GM12878 (cell line): Measurements from ENCODE around the gene THADA. TPM values are rescaled to one million over a fixed set of nuclear protein-coding genes. Genes with fewer than 3 reads are reported as not detected.

Experiments
- BRCA1 ChIP-seq: IDR thresholded peaks from 2 replicates; pipeline ENCODE4 v1.6.1; 2011; ENCODE audit warnings: low read depth, low read length, improper control_type of control experiment
- PAX5 ChIP-seq: IDR thresholded peaks from 2 replicates; pipeline ENCODE4 v1.6.1; 2011; ENCODE audit warnings: low read depth, low read length, borderline replicate concordance
- RELA ChIP-seq: fragments of 450-650 bp; IDR thresholded peaks from 2 replicates; pipeline ENCODE4 v1.8.0; 2014; ENCODE audit warnings: borderline replicate concordance; ENCODE audit not compliant: partially characterized antibody
- TBL1XR1 ChIP-seq: IDR thresholded peaks from 2 replicates; pipeline ENCODE4 v1.6.1; 2012; ENCODE audit warnings: low read depth, low read length, improper control_type of control experiment
- polyA plus RNA-seq, 11 experiments: library from polyadenylated mRNA; depleted of rRNA in 4 of 11; unstranded in 6 of 11; stranded (reverse) in 5 of 11; fragments of >200 nt; fragmentation: Nextera tagmentation in 4 of 11; fragmentation: Illumina TruSeq in 1 of 11; extraction: Ambion mirVana in 4 of 11; extraction: Trizol in 1 of 11; gene quantifications; 1 replicate in 1 of 11; 2 replicates in 10 of 11; pipeline versions ENCODE4 v1.2.1 to v1.2.3, GENCODE V29; 2011 to 2016; ENCODE audit warnings: inconsistent platforms in 2 of 11, missing spikeins in 2 of 11, low read depth in 1 of 11
- small RNA-seq: library from RNA; depleted of rRNA; stranded (forward); fragments of <200 nt; gene quantifications from one replicate; pipeline ENCODE3, GENCODE V24; 2014
- total RNA-seq, 4 experiments: library from RNA; depleted of rRNA in 3 of 4; stranded (reverse); fragments of >200 nt in 3 of 4; fragmentation: Illumina TruSeq in 1 of 4; extraction: Trizol in 1 of 4; gene quantifications; 2 replicates each; pipeline versions ENCODE4 v1.2.1 to v1.2.3, GENCODE V29; 2013 to 2021
- TF ChIP-seq, protein P1 (sequence below): fragments of 450-650 bp; IDR thresholded peaks from 2 replicates; pipeline ENCODE4 v1.6.1; 2017; ENCODE audit warnings: mild to moderate bottlenecking, moderate library complexity

Gene THADA
- total and polyA plus RNA-seq, 10 of the 15 experiments (the other 5 are each of a cell fraction or from before 2014, with no cell fraction given), result 14.6 to 33.2 (median 23.2) TPM

DNA sequence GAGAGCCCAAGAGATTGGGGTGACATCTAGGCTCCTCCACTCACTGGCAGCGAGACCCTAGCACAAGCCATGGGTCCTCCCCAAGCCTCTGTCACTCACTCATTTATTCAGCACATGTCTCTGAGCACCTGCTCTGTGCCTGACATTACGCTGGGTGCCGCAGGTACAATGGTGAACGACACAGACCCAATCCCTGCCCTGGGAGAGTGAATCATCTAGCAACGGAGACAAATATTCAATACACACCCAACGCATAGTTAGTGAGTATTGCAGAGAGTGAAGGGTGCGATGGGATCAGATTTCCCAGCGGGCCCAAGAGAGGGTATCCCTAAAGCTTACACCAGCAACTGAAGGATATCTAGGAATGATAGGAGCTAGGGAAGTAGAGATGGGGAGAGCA, 414.9 kb downstream of the THADA start (continued):
- TF ChIP-seq, protein P1, sequence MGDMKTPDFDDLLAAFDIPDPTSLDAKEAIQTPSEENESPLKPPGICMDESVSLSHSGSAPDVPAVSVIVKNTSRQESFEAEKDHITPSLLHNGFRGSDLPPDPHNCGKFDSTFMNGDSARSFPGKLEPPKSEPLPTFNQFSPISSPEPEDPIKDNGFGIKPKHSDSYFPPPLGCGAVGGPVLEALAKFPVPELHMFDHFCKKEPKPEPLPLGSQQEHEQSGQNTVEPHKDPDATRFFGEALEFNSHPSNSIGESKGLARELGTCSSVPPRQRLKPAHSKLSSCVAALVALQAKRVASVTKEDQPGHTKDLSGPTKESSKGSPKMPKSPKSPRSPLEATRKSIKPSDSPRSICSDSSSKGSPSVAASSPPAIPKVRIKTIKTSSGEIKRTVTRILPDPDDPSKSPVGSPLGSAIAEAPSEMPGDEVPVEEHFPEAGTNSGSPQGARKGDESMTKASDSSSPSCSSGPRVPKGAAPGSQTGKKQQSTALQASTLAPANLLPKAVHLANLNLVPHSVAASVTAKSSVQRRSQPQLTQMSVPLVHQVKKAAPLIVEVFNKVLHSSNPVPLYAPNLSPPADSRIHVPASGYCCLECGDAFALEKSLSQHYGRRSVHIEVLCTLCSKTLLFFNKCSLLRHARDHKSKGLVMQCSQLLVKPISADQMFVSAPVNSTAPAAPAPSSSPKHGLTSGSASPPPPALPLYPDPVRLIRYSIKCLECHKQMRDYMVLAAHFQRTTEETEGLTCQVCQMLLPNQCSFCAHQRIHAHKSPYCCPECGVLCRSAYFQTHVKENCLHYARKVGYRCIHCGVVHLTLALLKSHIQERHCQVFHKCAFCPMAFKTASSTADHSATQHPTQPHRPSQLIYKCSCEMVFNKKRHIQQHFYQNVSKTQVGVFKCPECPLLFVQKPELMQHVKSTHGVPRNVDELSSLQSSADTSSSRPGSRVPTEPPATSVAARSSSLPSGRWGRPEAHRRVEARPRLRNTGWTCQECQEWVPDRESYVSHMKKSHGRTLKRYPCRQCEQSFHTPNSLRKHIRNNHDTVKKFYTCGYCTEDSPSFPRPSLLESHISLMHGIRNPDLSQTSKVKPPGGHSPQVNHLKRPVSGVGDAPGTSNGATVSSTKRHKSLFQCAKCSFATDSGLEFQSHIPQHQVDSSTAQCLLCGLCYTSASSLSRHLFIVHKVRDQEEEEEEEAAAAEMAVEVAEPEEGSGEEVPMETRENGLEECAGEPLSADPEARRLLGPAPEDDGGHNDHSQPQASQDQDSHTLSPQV, result no peak
- no peak for TF ChIP-seq TBL1XR1
- TF ChIP-seq RELA, result no peak
- TF ChIP-seq PAX5, result no peak
- TF ChIP-seq BRCA1, result no peak
- TF ChIP-seq, all 136 proteins: peak for 0

Small RNAs within 50 kb of the gene (small RNA-seq; reads per million reads assigned to genes)
- gene RF00019 (not detected), gene RN7SL531P (not detected), gene RNU6-958P (not detected)

Other genes with a start within 250 kb of the THADA start
- gene PLEKHH2, start 41.2 kb upstream of the THADA start, total RNA-seq (2014; rRNA removed), result not detected in 2 replicates
- gene PLEKHH2, start 41.2 kb upstream of the THADA start, total RNA-seq (2014; rRNA removed; fragmentation: Illumina TruSeq; extraction: Trizol), result not detected in 2 replicates
- not detected in 2 replicates for gene PLEKHH2, start 41.2 kb upstream of the THADA start, total RNA-seq (2021)
- not detected in 2 replicates for gene PLEKHH2, start 41.2 kb upstream of the THADA start, polyA plus RNA-seq (2011; rRNA removed)
- gene PLEKHH2, start 41.2 kb upstream of the THADA start, polyA plus RNA-seq (2014; fragmentation: Illumina TruSeq; extraction: Trizol), result not detected in 2 replicates
- gene PLEKHH2, start 41.2 kb upstream of the THADA start, polyA plus RNA-seq (2014; fragmentation: Nextera tagmentation; extraction: Ambion mirVana), result not detected
- not detected in 2 replicates for gene PLEKHH2, start 41.2 kb upstream of the THADA start, polyA plus RNA-seq (2014; rRNA removed)
- not detected for gene PLEKHH2, start 41.2 kb upstream of the THADA start, polyA plus RNA-seq (2016; fragmentation: Nextera tagmentation; extraction: Ambion mirVana)
- not detected in 2 replicates for gene C1GALT1C1L, start 80.4 kb upstream of the THADA start, total RNA-seq (2014; rRNA removed)
- gene C1GALT1C1L, start 80.4 kb upstream of the THADA start, total RNA-seq (2014; rRNA removed; fragmentation: Illumina TruSeq; extraction: Trizol), result not detected in 2 replicates
- gene C1GALT1C1L, start 80.4 kb upstream of the THADA start, total RNA-seq (2021), result not detected in 2 replicates
- gene C1GALT1C1L, start 80.4 kb upstream of the THADA start, polyA plus RNA-seq (2011; rRNA removed), result not detected in 2 replicates
- gene C1GALT1C1L, start 80.4 kb upstream of the THADA start, polyA plus RNA-seq (2014; fragmentation: Illumina TruSeq; extraction: Trizol), result not detected in 2 replicates
- gene C1GALT1C1L, start 80.4 kb upstream of the THADA start, polyA plus RNA-seq (2014; fragmentation: Nextera tagmentation; extraction: Ambion mirVana), result not detected
- not detected in 2 replicates for gene C1GALT1C1L, start 80.4 kb upstream of the THADA start, polyA plus RNA-seq (2014; rRNA removed)
- not detected for gene C1GALT1C1L, start 80.4 kb upstream of the THADA start, polyA plus RNA-seq (2016; fragmentation: Nextera tagmentation; extraction: Ambion mirVana)
- gene DYNC2LI1, start 178.0 kb upstream of the THADA start, total RNA-seq (2014; rRNA removed), result 13.7 and 18.0 TPM in 2 replicates
- gene DYNC2LI1, start 178.0 kb upstream of the THADA start, total RNA-seq (2014; rRNA removed; fragmentation: Illumina TruSeq; extraction: Trizol), result 17.8 and 19.2 TPM in 2 replicates
- gene DYNC2LI1, start 178.0 kb upstream of the THADA start, total RNA-seq (2021), result 9.5 and 10.9 TPM in 2 replicates
- 25.6 and 46.8 TPM in 2 replicates for gene DYNC2LI1, start 178.0 kb upstream of the THADA start, polyA plus RNA-seq (2011; rRNA removed)
- gene DYNC2LI1, start 178.0 kb upstream of the THADA start, polyA plus RNA-seq (2014; fragmentation: Illumina TruSeq; extraction: Trizol), result 20.0 and 20.5 TPM in 2 replicates
- gene DYNC2LI1, start 178.0 kb upstream of the THADA start, polyA plus RNA-seq (2014; fragmentation: Nextera tagmentation; extraction: Ambion mirVana), result 10 to 100 TPM; 27.2 to 27.3 TPM
- 12.5 and 16.0 TPM in 2 replicates for gene DYNC2LI1, start 178.0 kb upstream of the THADA start, polyA plus RNA-seq (2014; rRNA removed)
- 10 to 100 TPM; 18.6 to 20.2 TPM for gene DYNC2LI1, start 178.0 kb upstream of the THADA start, polyA plus RNA-seq (2016; fragmentation: Nextera tagmentation; extraction: Ambion mirVana)
- not detected in 2 replicates for gene ABCG5, start 242.8 kb upstream of the THADA start, total RNA-seq (2014; rRNA removed)
- not detected in 2 replicates for gene ABCG5, start 242.8 kb upstream of the THADA start, total RNA-seq (2014; rRNA removed; fragmentation: Illumina TruSeq; extraction: Trizol)
- not detected in 2 replicates for gene ABCG5, start 242.8 kb upstream of the THADA start, total RNA-seq (2021)
- not detected in 2 replicates for gene ABCG5, start 242.8 kb upstream of the THADA start, polyA plus RNA-seq (2011; rRNA removed)
- not detected in 2 replicates for gene ABCG5, start 242.8 kb upstream of the THADA start, polyA plus RNA-seq (2014; fragmentation: Illumina TruSeq; extraction: Trizol)
- gene ABCG5, start 242.8 kb upstream of the THADA start, polyA plus RNA-seq (2014; fragmentation: Nextera tagmentation; extraction: Ambion mirVana), result not detected
- gene ABCG5, start 242.8 kb upstream of the THADA start, polyA plus RNA-seq (2014; rRNA removed), result not detected in 2 replicates
- gene ABCG5, start 242.8 kb upstream of the THADA start, polyA plus RNA-seq (2016; fragmentation: Nextera tagmentation; extraction: Ambion mirVana), result not detected
- gene ABCG8, start 242.9 kb upstream of the THADA start, total RNA-seq (2014; rRNA removed), result not detected in 2 replicates
- not detected in 2 replicates for gene ABCG8, start 242.9 kb upstream of the THADA start, total RNA-seq (2014; rRNA removed; fragmentation: Illumina TruSeq; extraction: Trizol)
- gene ABCG8, start 242.9 kb upstream of the THADA start, total RNA-seq (2021), result not detected in 2 replicates
- gene ABCG8, start 242.9 kb upstream of the THADA start, polyA plus RNA-seq (2011; rRNA removed), result not detected in 2 replicates
- not detected in 2 replicates for gene ABCG8, start 242.9 kb upstream of the THADA start, polyA plus RNA-seq (2014; fragmentation: Illumina TruSeq; extraction: Trizol)
- not detected for gene ABCG8, start 242.9 kb upstream of the THADA start, polyA plus RNA-seq (2014; fragmentation: Nextera tagmentation; extraction: Ambion mirVana)
- not detected in 2 replicates for gene ABCG8, start 242.9 kb upstream of the THADA start, polyA plus RNA-seq (2014; rRNA removed)
- gene ABCG8, start 242.9 kb upstream of the THADA start, polyA plus RNA-seq (2016; fragmentation: Nextera tagmentation; extraction: Ambion mirVana), result not detected